ENCODE results near the gene CHID1. TPM values are rescaled to one million over a fixed set of nuclear protein-coding genes. Genes with fewer than 3 reads are reported as not detected.

CHID1 gene
- polyA plus RNA-seq, 1 donor from 2014 or later: 51.2 TPM

- Histone ChIP-seq H3K4me3 (ENCODE audit: low read length) (no peak overlapping the region), H3K9me2 (ENCODE audit: insufficient read depth, low read length) (no peaks in the 10 kb centered on the region), H3K27ac (ENCODE audit: low read length) (no peak overlapping the region), H3K9ac (ENCODE audit: low read length) (no peak overlapping the region), H3F3A (ENCODE audit: insufficient read depth, low read length, poor library complexity, severe bottlenecking) (no peaks in the 10 kb centered on the region), H3K27me3 (ENCODE audit: insufficient read depth, low read depth, low read length) (no peaks in the 10 kb centered on the region), H4K20me1 (ENCODE audit: insufficient read depth) (no peaks in the 10 kb centered on the region), H3K4me2 (ENCODE audit: low read length) (no peak overlapping the region), H3K36me3 (ENCODE audit: insufficient read depth, low read length) (no peaks in the 10 kb centered on the region), H3K9me3 (ENCODE audit: low read length) (no peaks in the 10 kb centered on the region), H3K79me2 (replicated peaks; ENCODE audit: insufficient read depth, low read length) (no peaks in the 10 kb centered on the region), H2AFZ (ENCODE audit: low read depth, low read length) (no peak overlapping the region)
- no peak for TF ChIP-seq RAD21 (conservative IDR thresholded peaks at IDR 0.05)
- no peak for TF ChIP-seq CTCF (IDR thresholded peaks at IDR 0.05; ENCODE audit: poor library complexity, severe bottlenecking)
- TF ChIP-seq REST (IDR thresholded peaks at IDR 0.05; ENCODE audit: borderline replicate concordance): no peak
- no peak for TF ChIP-seq SMC3 (conservative IDR thresholded peaks at IDR 0.05; ENCODE audit: poor library complexity)
- TF ChIP-seq POLR2AphosphoS5 (IDR thresholded peaks at IDR 0.05): no peak
- no peak for TF ChIP-seq EP300 (conservative IDR thresholded peaks at IDR 0.05; ENCODE audit: poor library complexity, severe bottlenecking)
- TF ChIP-seq MXI1 (conservative IDR thresholded peaks at IDR 0.05; ENCODE audit: poor library complexity, severe bottlenecking): no peak
- no peak for TF ChIP-seq EZH2 (IDR thresholded peaks at IDR 0.05; ENCODE audit: borderline replicate concordance, insufficient read depth, low read length, poor library complexity, severe bottlenecking)
Observed at GRCh38 chr11:863910-864827, 46.4 kb downstream of the CHID1 start.

GRCh38 chr11:863023-863909 lies 47.3 kb downstream of the CHID1 start:
- no peak overlapping the region for H3K4me3 ChIP-seq (ENCODE audit: low read length)
- no peak overlapping the region for H3K27ac ChIP-seq (ENCODE audit: low read length)

More at GRCh38 chr11:863023-863909, 47.3 kb downstream of the CHID1 start:
- no peaks in the 10 kb centered on the region for H3K27me3 ChIP-seq (ENCODE audit: insufficient read depth, low read depth, low read length)
- H3K4me2 ChIP-seq (ENCODE audit: low read length): no peak overlapping the region
- no peaks in the 10 kb centered on the region for H3K9me2 ChIP-seq (ENCODE audit: insufficient read depth, low read length)
- H3K9me3 ChIP-seq (ENCODE audit: low read length): no peaks in the 10 kb centered on the region
- no peaks in the 10 kb centered on the region for H4K20me1 ChIP-seq (ENCODE audit: insufficient read depth)
- H3K9ac ChIP-seq (ENCODE audit: low read length): no peak overlapping the region
- H3K79me2 ChIP-seq (replicated peaks; ENCODE audit: insufficient read depth, low read length): no peaks in the 10 kb centered on the region
- H3F3A ChIP-seq (ENCODE audit: insufficient read depth, low read length, poor library complexity, severe bottlenecking): no peaks in the 10 kb centered on the region
- H2AFZ ChIP-seq (ENCODE audit: low read depth, low read length): no peak overlapping the region
- no peaks in the 10 kb centered on the region for H3K36me3 ChIP-seq (ENCODE audit: insufficient read depth, low read length)
- TF ChIP-seq POLR2AphosphoS5 (IDR thresholded peaks at IDR 0.05) (no peak), TAF1 (IDR thresholded peaks at IDR 0.05; ENCODE audit: low read depth) (no peak), MXI1 (conservative IDR thresholded peaks at IDR 0.05; ENCODE audit: poor library complexity, severe bottlenecking) (no peak), EP300 (conservative IDR thresholded peaks at IDR 0.05; ENCODE audit: poor library complexity, severe bottlenecking) (no peak), SMC3 (conservative IDR thresholded peaks at IDR 0.05; ENCODE audit: poor library complexity) (no peak), EZH2 (IDR thresholded peaks at IDR 0.05; ENCODE audit: borderline replicate concordance, insufficient read depth, low read length, poor library complexity, severe bottlenecking) (no peak), CTCF (IDR thresholded peaks at IDR 0.05; ENCODE audit: poor library complexity, severe bottlenecking) (no peak), RAD21 (conservative IDR thresholded peaks at IDR 0.05) (no peak), REST (IDR thresholded peaks at IDR 0.05; ENCODE audit: borderline replicate concordance) (no peak)

All from neural cell (in vitro differentiated cells).